GM12875 (cell line): ENCODE data around the gene CHRNA1.

Experiments used
- H3K4me3 ChIP-seq: one replicate; pipeline ENCODE4 v1.5.1; 2011; ENCODE audit warnings: low read depth, low read length, control low read depth
- CTCF ChIP-seq: IDR thresholded peaks from 2 replicates; pipeline ENCODE4 v1.5.1; 2011; ENCODE audit warnings: low read depth, mild to moderate bottlenecking, control low read depth, inconsistent platforms, low read length, moderate library complexity, borderline replicate concordance; ENCODE audit not compliant: insufficient read depth

Gene CHRNA1

GRCh38 chr2:174752403-174753037 is 11.8 kb downstream of the CHRNA1 start:
- H3K4me3 ChIP-seq = no peak overlapping the region
- TF ChIP-seq CTCF = no peak

- peak; percentile 23; the same call in 1 of the 2 replicates for TF ChIP-seq CTCF
- no peak overlapping the region for H3K4me3 ChIP-seq
Observed at GRCh38 chr2:174750923-174751441, 13.3 kb downstream of the CHRNA1 start.

- TF ChIP-seq CTCF = no peak
Observed at GRCh38 chr2:174749793-174750192, 14.5 kb downstream of the CHRNA1 start.

GRCh38 chr2:174748948-174749347 is 15.3 kb downstream of the CHRNA1 start:
- no peak overlapping the region for H3K4me3 ChIP-seq
- TF ChIP-seq CTCF = peak; percentile 72

More at GRCh38 chr2:174749793-174750192, 14.5 kb downstream of the CHRNA1 start:
- no peak overlapping the region for H3K4me3 ChIP-seq

GRCh38 chr2:174745142-174745541 is 19.1 kb downstream of the CHRNA1 start:
- TF ChIP-seq CTCF = no peak
- H3K4me3 ChIP-seq = no peak overlapping the region

- no peak for TF ChIP-seq CTCF
- H3K4me3 ChIP-seq = no peak overlapping the region
Observed at GRCh38 chr2:174744111-174744510, 20.2 kb downstream of the CHRNA1 start.

- no peak overlapping the region for H3K4me3 ChIP-seq
- TF ChIP-seq CTCF = no peak
Observed at GRCh38 chr2:174740721-174741120, 23.6 kb downstream of the CHRNA1 start.
